WERI-Rb-1 (cell line): ENCODE results near the gene FCHSD1.

Experiments
- DNase-seq: peaks from one replicate; pipeline ENCODE4 v3.0.0-alpha.2; 2020
- H3K27ac ChIP-seq: fragments of 250-450 bp; sonication (Bioruptor Pico); 2 replicates; pipeline ENCODE4 v1.5.1; 2020; ENCODE audit warnings: mild to moderate bottlenecking, moderate library complexity
- H3K27me3 ChIP-seq: fragments of 250-450 bp; sonication (Bioruptor Pico); 2 replicates; pipeline ENCODE4 v1.5.1; 2021; ENCODE audit warnings: mild to moderate bottlenecking, low read depth, moderate library complexity; ENCODE audit not compliant: insufficient read depth, severe bottlenecking
- H3K36me3 ChIP-seq: fragments of 250-450 bp; sonication (Bioruptor Pico); 2 replicates; pipeline ENCODE4 v1.5.1; 2020; ENCODE audit warnings: mild to moderate bottlenecking, moderate library complexity
- H3K4me3 ChIP-seq: 2 replicates; pipeline ENCODE4 v1.5.1; 2011; ENCODE audit warnings: low read depth, mild to moderate bottlenecking, control low read depth, low read length
- H3K9me3 ChIP-seq: fragments of 250-450 bp; sonication (Bioruptor Pico); 2 replicates; pipeline ENCODE4 v1.5.1; 2021; ENCODE audit warnings: mild to moderate bottlenecking, moderate library complexity; ENCODE audit not compliant: severe bottlenecking
- TF ChIP-seq, protein P1 (sequence below): IDR thresholded peaks from 2 replicates; pipeline ENCODE4 v1.5.1; 2011; ENCODE audit warnings: low read depth, mild to moderate bottlenecking, control low read depth, inconsistent platforms, low read length

FCHSD1 gene

DNA sequence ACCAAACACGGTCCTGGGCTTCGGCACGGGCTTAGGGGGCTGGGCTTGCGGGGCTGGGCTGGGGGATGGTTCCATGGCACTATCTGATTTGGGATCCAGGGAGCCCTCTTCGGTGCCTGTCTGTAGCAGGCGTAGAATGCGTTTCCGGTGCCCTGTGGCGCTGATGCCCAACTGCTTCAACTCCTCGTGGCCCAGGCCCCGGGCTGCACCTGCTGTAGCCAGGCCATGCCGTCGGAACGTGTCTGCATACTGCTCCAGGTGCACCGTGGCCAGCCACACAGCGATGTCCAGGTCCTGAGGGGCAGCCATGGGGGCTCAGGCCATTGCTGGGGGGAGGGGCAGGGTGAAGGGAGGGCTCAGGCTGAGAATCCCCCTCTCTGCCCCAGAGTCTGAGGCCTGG, 29.0 kb upstream of the FCHSD1 start:
- Histone ChIP-seq H3K9me3 (no peaks in the 10 kb centered on the region), H3K36me3 (no peaks in the 10 kb centered on the region), H3K4me3 (no peak overlapping the region), H3K27me3 (no peaks in the 10 kb centered on the region), H3K27ac (no peak overlapping the region)
- TF ChIP-seq, protein P1, sequence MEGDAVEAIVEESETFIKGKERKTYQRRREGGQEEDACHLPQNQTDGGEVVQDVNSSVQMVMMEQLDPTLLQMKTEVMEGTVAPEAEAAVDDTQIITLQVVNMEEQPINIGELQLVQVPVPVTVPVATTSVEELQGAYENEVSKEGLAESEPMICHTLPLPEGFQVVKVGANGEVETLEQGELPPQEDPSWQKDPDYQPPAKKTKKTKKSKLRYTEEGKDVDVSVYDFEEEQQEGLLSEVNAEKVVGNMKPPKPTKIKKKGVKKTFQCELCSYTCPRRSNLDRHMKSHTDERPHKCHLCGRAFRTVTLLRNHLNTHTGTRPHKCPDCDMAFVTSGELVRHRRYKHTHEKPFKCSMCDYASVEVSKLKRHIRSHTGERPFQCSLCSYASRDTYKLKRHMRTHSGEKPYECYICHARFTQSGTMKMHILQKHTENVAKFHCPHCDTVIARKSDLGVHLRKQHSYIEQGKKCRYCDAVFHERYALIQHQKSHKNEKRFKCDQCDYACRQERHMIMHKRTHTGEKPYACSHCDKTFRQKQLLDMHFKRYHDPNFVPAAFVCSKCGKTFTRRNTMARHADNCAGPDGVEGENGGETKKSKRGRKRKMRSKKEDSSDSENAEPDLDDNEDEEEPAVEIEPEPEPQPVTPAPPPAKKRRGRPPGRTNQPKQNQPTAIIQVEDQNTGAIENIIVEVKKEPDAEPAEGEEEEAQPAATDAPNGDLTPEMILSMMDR: no peak
- DNase-seq: no peak

DNA sequence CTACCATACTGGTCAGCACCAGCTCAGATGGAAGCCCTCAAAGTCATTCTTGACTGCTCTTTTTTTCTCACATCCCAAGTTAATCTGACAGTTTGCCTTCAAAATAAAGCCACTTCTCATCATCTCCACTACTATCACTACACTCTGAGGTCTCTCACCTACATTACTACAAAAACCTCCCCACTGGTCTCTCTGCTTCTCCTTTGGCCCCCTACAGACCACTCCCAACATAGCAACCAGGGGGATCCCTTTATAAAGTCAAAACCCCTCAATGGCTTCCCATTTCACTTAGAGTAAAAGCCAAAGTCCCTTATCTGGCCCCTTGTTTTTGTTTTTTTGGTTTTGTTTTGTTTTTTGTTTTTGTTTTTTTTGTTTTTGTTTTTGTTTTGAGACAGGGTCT, 26.2 kb upstream of the FCHSD1 start:
- H3K27ac ChIP-seq: no peak overlapping the region
- H3K4me3 ChIP-seq: no peak overlapping the region
- no peaks in the 10 kb centered on the region for H3K9me3 ChIP-seq
- no peaks in the 10 kb centered on the region for H3K27me3 ChIP-seq
- DNase-seq: peak; percentile 44
- TF ChIP-seq, protein P1: peak; percentile 21; the same call in 1 of the 2 replicates
- no peaks in the 10 kb centered on the region for H3K36me3 ChIP-seq

DNA sequence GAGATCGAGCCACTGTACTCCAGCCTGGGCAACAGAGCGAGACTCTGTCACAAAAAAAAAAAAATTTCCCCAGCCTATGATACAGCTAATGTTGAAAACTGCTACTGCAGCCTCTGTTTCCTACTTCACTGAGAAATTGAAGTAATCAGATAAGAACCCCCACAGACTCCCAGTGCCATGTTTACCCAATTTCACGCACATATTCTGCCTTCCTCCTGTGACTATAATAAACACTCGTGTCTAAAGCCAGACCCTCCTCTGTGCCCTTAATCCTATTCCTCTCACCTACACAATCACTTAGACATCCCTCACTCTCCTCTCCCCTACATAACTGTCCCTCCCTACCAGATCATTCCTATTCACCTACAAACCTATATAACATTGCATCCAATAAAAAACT, 24.5 kb upstream of the FCHSD1 start:
- Histone ChIP-seq H3K27ac (no peak overlapping the region), H3K36me3 (no peaks in the 10 kb centered on the region), H3K4me3 (no peak overlapping the region), H3K27me3 (no peaks in the 10 kb centered on the region), H3K9me3 (no peaks in the 10 kb centered on the region)
- TF ChIP-seq, protein P1: no peak
- DNase-seq: no peak

DNA sequence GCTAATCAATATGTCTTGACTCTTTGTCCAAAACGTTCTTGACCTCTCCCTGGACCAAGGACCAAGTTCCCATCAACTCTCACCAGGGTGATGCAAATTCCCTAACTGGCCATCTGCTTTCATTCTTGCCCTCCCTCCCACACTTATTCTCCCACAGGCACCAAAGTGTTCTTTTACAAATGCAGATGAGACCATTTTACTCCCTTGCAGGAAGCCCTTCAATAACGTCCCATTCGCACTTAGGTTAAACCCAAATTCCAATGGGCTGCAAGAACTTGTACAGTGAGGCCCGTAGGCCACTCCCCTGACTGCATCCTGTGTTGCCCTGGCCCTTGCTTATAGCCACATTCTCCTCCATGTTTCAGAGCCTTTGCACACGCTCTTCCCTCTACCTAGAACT, 23.5 kb upstream of the FCHSD1 start:
- DNase-seq: no peak
- no peak overlapping the region for H3K4me3 ChIP-seq
- H3K27ac ChIP-seq: no peak overlapping the region
- H3K27me3 ChIP-seq: no peaks in the 10 kb centered on the region
- H3K9me3 ChIP-seq: no peaks in the 10 kb centered on the region
- H3K36me3 ChIP-seq: no peaks in the 10 kb centered on the region
- TF ChIP-seq, protein P1: no peak

DNA sequence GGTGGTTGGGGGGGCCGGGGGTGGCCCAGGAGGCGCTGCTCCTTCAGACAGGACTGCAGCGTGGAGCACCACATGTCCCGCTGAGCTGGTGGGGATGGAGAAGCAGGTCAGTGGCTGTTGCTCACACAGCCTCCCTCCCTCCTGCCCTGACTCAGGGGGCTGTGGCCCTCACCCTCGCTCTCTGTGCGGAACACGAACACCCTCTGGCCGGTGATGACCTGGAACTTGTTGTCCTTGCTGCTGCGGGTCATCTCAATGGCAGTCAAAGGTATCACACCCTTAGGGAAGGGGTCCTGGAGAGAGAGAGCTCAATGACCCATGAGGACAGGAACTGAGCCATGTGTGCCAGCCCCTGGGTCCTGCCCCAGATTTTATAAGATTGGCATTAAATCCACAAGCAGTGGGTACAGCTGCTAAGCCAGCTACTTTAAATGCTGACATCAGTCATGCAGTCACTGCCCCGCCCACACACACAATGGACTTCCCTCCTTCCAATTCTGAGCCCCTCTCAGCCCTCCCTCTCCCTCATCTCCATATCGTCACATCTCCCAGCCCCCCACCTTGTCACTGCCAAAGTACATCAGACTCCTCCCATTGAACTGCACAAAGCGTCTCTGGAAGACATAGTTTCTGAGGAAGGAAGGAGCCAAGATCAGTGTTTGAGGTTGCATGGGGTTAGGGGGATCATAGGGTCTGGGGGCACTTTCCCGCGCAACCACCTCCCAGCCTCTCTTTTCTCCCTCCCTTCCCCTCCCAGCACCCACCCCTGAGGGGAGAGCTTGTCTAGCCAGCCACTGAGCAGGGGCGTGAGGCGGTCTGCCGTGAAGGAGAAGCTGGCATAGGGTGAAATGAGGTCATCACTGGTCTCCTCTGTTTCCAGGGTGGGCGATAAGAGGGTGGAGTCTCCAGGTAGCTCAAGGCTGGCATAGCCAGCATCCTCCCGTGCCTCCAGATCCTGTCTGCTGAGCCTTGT, 21.9 kb upstream of the FCHSD1 start:
- Histone ChIP-seq H3K4me3 (no peak overlapping the region), H3K36me3 (no peaks in the 10 kb centered on the region), H3K27ac (no peak overlapping the region), H3K27me3 (no peaks in the 10 kb centered on the region), H3K9me3 (no peaks in the 10 kb centered on the region)
- TF ChIP-seq, protein P1: no peak
- DNase-seq: no peak
